Activated CD8-positive, alpha-beta memory T cell treated with anti-CD3 and anti-CD28 coated beads for 4 hours (primary cell): Measurements from ENCODE around the gene XKR7.
"Not testable (repeated sequence)": the region's sequence is repeated elsewhere in the genome, so short reads cannot be mapped to it uniquely, and the experiment has no call there.

Source experiments
- DNase-seq, 2 donors: peaks; one replicate each; pipeline ENCODE4 v3.0.0-alpha.2; 2020; ENCODE audit warnings: low read depth in 2 of 2

Gene XKR7

GRCh38 chr20:31967830-31968249 lies at the start of gene XKR7:
TSS of gene XKR7 (plus strand) at chr20:31968151. CDS start at chr20:31968176, 25 bp downstream.
- DNase-seq = no peak

GRCh38 chr20:31918466-31919105 lies 49.4 kb upstream of the XKR7 start:
- DNase-seq = no peak

GRCh38 chr20:31919410-31920155 lies 48.4 kb upstream of the XKR7 start:
- no peak for DNase-seq

GRCh38 chr20:31920275-31920855 lies 47.6 kb upstream of the XKR7 start:
- no peak for DNase-seq

GRCh38 chr20:31921480-31921879 lies 46.5 kb upstream of the XKR7 start:
- DNase-seq = not testable (repeated sequence)

- DNase-seq = no peak
Observed at GRCh38 chr20:31922181-31922580, 45.8 kb upstream of the XKR7 start.

GRCh38 chr20:31922588-31922987 lies 45.4 kb upstream of the XKR7 start:
- no peak for DNase-seq

GRCh38 chr20:31923388-31924331 lies 44.3 kb upstream of the XKR7 start:
- no peak for DNase-seq

- no peak for DNase-seq
Observed at GRCh38 chr20:31924561-31924960, 43.4 kb upstream of the XKR7 start.

- no peak for DNase-seq
Observed at GRCh38 chr20:31925631-31926030, 42.3 kb upstream of the XKR7 start.

- no peak for DNase-seq
Observed at GRCh38 chr20:31926493-31926892, 41.5 kb upstream of the XKR7 start.

GRCh38 chr20:31927627-31928159 lies 40.3 kb upstream of the XKR7 start:
- DNase-seq = no peak

- not testable (repeated sequence) for DNase-seq
Observed at GRCh38 chr20:31929631-31930030, 38.3 kb upstream of the XKR7 start.

GRCh38 chr20:31930779-31931178 lies 37.2 kb upstream of the XKR7 start:
- DNase-seq = no peak

GRCh38 chr20:31933698-31934097 lies 34.3 kb upstream of the XKR7 start:
- no peak for DNase-seq

GRCh38 chr20:31934491-31934890 lies 33.5 kb upstream of the XKR7 start:
- DNase-seq = no peak

GRCh38 chr20:31934968-31935764 lies 32.8 kb upstream of the XKR7 start:
- DNase-seq = no peak

- DNase-seq = no peak
Observed at GRCh38 chr20:31936420-31936819, 31.5 kb upstream of the XKR7 start.

- no peak for DNase-seq
Observed at GRCh38 chr20:31937820-31938219, 30.1 kb upstream of the XKR7 start.

- DNase-seq = no peak
Observed at GRCh38 chr20:31939661-31940060, 28.3 kb upstream of the XKR7 start.

GRCh38 chr20:31943052-31943471 lies 24.9 kb upstream of the XKR7 start:
- DNase-seq = no peak
